GM15510 (cell line): ENCODE data around the gene PALD1.

Experiments used
- POLR2A ChIP-seq: IDR thresholded peaks from 3 replicates; pipeline ENCODE4 v1.6.1; 2011; ENCODE audit warnings: borderline replicate concordance; ENCODE audit not compliant: insufficient read length; ENCODE audit errors: extremely low read depth

PALD1 gene

DNA sequence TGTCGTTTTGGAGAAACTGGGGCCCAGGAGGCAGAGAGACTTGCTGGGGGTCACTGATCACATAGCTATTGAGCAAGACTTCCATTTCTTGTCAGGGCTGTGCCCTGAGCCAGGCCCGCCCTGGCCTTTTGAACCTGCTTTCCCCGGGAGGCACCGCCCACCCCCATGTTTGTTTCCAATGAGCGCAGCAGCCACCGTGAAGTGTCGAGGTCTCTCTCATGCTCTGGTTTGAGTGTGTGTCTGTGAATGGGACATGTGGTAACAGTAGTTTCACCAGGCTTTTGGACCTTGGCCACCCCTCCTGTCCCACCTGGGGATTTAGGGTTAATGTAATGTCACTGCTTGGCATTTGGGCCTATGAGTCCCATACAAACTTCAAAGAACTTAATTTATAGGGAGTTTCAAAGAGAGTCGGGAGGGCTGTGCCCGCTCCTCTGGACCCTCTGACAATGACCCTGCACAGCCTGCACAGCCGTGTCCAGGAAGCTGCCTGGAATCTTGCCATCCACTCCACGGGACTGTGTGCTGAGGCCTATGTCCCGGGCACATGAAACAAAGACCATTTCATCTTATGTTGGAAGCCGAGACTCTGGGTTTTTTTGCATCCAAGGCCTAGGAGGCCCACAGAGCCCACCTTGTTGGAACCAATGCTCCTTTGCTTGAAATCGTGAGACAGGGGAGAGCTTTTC lies 117.7 kb downstream of the PALD1 start:
- no peak for TF ChIP-seq POLR2A

DNA sequence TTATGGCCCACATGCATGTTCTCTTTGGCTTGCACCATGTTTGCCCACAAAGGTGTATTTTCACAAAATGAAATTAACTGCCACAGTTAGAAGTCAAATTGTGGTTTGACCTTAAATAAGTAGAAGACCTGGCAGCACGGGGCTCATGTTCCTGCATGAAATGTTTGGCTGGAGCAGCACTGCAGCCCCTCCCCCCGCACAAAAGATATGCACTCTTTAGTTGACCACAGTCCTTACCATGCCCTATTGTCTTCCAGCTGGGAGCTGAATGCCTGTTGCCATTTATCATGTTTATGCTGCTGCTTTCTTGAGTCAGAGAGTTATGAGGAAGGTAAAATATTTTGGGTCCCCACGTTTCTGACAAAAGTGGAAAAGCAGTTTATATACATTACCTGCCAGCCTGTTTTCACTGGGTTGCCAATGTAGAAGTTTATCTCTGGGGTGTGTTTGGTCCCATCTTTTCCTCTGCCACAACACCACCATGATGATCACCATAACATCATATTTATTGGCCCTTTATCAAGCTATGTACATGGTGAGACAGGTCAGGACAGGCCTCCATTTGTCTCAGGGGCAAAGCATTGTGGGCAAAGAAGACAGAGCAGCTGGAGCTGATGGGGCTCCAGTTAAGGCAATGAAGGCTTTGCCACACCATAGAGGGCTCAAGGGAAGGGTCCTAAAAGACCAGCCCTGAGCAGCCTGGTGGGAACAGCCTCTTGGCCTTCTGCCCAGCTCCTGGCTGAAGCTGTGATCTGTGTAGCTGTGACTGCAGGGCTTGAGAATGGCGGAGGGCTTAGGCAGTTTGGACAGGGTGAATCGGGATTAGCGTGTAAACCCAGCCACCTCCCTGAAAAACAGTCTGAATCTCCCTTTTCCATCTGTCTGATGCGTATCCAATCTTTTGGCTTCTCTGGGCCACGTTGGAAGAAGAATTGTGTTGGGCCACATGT lies 118.6 kb downstream of the PALD1 start:
- no peak for TF ChIP-seq POLR2A

DNA sequence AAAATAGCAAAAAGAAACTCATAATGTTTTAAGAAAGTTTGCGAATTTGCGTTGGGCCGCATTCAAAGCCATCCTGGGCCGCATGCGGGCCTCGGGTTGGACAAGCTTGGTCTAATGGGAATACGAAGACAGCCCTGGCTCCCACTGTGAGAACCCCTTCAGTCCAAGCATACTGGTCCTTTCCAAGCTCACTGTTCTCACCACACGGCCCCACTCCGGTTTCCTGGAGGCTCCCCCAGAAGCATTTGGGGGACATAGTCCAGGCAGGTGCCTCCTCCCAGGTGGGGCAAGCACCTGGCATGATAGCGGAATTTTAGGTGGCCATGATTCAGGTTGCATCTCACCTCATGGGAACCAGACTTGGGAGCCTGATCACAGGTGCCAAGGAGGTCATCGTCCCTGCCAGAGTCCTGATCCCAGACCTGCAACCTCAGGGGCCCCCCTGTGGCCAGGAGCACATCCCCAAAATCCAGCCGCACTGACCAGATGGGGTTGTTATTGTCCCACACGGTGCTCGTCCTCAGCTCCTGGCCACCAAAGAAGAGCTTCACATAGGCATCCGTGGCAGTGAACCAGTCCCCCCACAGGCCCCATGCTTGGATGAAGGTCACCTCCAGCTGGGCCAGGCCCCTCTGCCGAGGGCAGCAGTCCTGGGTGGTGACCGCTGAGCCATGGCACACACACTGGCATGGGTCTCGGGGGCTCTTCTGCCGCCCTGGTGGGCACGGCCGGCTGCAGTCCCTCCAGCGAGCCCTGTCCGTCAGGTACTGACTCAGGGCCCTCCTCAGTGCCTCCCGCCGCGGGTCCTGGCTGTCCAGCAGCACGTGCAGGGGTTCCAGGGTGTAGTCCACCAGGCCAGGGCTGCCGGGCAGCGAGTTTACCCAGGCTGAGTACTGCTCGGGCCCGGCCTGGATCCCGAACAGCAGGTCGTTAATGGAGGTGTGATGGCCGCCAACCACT lies 119.6 kb downstream of the PALD1 start:
- no peak for TF ChIP-seq POLR2A

DNA sequence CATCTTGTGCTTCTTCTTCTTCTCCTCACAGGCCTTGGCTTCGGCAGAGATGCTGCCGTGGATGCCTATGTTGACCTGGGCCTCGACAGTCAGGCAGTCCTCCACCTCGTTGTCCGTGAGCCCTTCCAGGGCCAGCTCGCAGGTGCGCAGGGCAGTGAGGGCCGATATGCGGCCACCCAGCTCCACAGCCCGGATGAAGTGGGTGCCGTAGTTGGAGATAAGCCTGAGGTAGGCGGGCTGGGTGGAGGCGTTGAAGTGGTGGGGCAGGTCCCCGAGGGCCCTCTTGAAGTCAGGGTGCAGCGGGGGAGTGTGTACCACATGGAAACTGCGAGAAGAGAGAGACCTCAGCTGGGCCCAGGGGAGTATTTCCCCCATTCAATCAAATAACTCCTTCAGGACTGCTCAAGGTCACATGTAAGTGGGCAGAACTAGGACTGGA lies 120.3 kb downstream of the PALD1 start:
- no peak for TF ChIP-seq POLR2A

- TF ChIP-seq POLR2A, result no peak
These were observed 120.8 kb downstream of the PALD1 start for GRCh38 chr10:70599319-70599718.

DNA sequence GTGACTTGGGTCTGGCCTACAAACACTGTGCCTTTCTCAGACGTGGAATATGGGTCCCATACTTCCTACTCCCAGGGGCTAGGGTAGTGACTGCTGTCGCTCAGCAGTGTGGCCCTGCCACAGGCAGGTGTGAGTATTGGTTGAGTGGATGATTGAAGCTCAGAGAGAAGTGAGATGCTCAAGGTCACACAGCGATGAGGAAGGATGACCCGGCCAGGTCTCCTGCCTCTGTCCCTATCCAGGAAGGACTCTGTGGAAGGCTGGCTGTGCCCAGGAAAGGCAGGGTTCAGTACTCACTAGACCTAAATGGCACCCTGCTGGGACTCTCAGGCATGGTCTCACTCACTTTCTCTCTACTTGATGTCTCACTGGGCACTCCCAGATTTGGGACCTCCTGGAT lies 121.2 kb downstream of the PALD1 start:
- TF ChIP-seq POLR2A, result no peak

GRCh38 chr10:70600512-70601395 lies 122.2 kb downstream of the PALD1 start:
- no peak for TF ChIP-seq POLR2A

GRCh38 chr10:70601746-70602145 lies 123.2 kb downstream of the PALD1 start:
- no peak for TF ChIP-seq POLR2A

DNA sequence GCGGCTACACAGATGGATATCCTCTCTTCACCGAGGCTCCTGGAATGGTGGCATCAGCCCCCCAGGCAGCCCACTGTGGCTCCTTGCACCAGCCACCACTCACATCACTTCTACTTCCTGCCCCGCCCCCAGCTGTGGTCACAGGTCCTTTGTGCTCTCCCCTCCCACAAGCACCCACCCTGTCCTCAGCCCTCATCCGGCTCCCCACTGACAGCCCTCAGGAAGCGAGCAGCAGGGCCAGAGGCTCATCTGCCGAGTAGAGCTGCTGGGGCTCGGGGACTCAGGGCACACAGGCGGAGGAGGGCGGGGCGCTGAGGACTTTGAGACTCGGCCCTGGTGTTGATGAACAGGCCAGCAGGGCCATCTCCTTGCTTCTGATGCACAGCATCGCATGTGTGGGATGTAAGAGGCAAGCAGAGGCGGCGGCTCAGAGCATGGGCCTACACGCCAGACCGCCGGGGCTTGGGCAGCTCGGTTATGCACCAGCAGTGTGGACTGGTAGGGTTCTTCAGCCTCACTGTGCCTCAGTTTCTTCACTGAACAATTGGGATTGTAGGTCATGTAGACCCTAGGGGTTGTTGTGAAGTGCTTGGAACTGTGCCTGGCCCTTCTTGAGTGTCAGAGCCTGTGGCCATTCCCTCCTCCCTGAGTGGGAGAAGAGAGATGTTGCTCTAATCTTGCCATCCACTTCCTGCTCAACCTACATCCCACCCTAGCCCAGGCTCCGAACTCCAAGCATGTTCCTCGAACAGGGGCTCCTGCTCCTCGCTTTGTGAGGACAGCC lies 124.3 kb downstream of the PALD1 start, which contains the start of gene PRF1:
Gene PRF1 (minus strand): TSS at position 77 of the 784 bp plus-strand sequence. CDS start 1,839 bp downstream, outside the sequence.
- TF ChIP-seq POLR2A, result no peak

GRCh38 chr10:70603449-70603801 lies 124.9 kb downstream of the PALD1 start:
- TF ChIP-seq POLR2A, result no peak

- TF ChIP-seq POLR2A, result no peak
These were observed 125.5 kb downstream of the PALD1 start for GRCh38 chr10:70604106-70604505.

GRCh38 chr10:70605161-70605560 lies 126.6 kb downstream of the PALD1 start:
- no peak for TF ChIP-seq POLR2A

- TF ChIP-seq POLR2A, result no peak
These were observed 129.4 kb downstream of the PALD1 start for GRCh38 chr10:70607936-70608335.
